Measurements from ENCODE around the gene MS4A10.

The MS4A10 gene

DNA sequence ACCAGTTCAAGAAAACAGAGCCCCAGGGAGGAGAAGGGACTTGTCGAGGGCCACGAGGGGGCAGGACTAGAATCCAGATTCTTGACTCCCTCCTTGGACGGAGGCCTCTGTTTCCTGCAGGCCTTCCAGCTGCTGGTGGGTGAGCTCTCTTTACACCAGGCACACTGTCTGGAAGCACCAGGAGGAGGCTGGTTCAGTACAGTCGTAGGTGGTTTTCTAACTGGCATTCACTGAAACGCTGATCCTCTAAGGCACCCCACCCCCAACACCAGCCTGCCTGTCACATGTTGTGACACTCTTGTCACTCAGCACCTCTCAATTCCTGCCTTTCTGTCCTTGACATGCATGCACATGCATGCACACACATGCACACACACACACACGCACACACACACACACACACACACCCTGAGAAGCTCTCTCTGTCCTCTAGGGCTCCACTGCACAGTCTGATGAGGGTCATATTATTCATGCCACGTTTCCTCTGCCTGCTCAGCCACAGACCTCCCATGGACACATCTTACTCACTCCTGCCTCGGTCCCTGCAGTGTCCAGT, 751 bp downstream of the MS4A10 start:
- Histone ChIP-seq H3K4me3 (no peak overlapping the region), H3K9me3 (ENCODE audit: low read depth, low read length) (no peaks in the 10 kb centered on the region), H3K36me3 (ENCODE audit: insufficient read depth, low read length) (no peaks in the 10 kb centered on the region), H3K9ac (ENCODE audit: insufficient read length) (no peak overlapping the region), H3K27ac (no peak overlapping the region)
- DNase-seq (ENCODE audit: low read depth, low spot score): no peak
- TF ChIP-seq EZH2 (IDR thresholded peaks at IDR 0.05): no peak
- TF ChIP-seq FOXP2 (optimal IDR thresholded peaks at IDR 0.05; ENCODE audit: control extremely low read depth, extremely low read length, insufficient read depth): no peak
- TF ChIP-seq POLR2AphosphoS5 (IDR thresholded peaks at IDR 0.05; ENCODE audit: borderline replicate concordance, low read depth, low read length): no peak

DNA sequence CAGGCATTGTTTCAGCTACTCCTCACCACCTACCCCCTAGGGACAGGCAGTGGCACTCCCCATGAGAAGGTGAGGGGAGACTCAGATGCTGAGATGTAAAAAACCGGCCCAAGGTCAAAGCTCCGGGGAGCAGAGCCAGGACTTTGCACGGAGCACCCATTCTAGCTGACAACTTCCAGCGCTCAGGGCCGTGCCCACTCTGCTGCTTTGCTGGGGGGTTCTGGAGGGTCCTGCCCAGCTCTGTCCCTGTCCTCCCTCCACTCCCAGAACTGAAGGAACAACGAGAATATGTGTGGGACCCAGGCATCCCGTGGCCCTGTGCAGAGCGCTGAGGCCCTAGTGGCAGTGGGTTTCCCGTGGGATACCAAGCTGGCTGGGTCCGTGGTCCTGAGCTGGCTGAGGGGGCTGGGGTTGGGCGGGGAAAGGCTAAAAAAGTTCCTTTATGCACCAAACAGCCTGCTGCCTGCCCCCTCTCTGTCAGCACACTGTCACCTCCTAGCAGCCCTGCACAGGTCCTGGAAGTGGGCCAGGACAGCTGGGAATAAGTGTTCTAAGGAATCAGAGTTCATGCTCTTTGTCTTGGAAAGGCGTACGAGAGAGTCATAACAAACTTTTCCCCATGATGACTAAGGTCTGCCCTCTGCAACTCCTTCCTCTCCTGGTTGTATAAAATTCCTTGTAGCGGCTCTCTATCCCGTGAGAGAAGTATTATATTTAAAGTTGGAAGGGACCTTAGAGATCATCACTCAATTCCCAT, 1.9 kb downstream of the MS4A10 start:
- DNase-seq (ENCODE audit: low read depth, low spot score): no peak
- TF ChIP-seq EZH2 (IDR thresholded peaks at IDR 0.05) (no peak), FOXP2 (optimal IDR thresholded peaks at IDR 0.05; ENCODE audit: control extremely low read depth, extremely low read length, insufficient read depth) (no peak), POLR2AphosphoS5 (IDR thresholded peaks at IDR 0.05; ENCODE audit: borderline replicate concordance, low read depth, low read length) (no peak)
- Histone ChIP-seq H3K4me3 (no peak overlapping the region), H3K27ac (no peak overlapping the region), H3K9me3 (ENCODE audit: low read depth, low read length) (no peaks in the 10 kb centered on the region), H3K9ac (ENCODE audit: insufficient read length) (no peak overlapping the region), H3K36me3 (ENCODE audit: insufficient read depth, low read length) (no peaks in the 10 kb centered on the region)

DNA sequence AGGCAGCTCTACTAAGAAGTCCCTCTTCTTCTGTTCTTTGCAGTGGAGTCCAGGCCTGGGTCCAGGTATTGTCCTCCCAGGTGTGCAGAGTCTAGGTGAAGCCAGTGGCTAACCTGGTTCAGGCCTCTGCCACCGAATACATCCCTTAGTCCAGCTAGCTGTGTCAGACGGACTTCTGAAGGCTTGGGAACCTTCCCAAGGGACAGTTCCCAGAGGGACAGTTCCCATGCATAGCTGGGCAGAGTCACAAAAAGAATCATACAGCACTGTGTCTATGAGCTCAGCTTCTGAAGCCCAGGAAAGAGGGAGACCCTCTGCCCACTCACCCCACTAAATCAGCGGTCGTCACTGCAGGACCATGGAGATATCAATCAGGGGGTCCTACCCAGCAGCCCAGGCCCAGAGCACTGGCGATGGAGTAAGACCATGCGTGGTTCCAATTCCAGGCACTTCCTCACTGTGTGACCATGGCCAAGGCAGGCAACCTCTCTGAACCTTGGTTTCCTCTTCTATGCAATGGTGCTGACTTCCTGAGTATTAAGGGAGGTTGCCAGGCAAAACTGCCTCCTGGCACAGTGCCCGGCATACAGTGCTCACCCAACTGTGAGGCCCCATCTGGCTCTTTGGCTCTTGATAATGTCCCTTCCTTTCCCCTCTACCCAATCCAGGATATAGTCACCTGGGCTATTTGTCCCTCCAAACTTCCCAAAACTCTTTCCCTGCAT, 3.4 kb downstream of the MS4A10 start:
- Histone ChIP-seq H3K9me3 (ENCODE audit: low read depth, low read length) (no peaks in the 10 kb centered on the region), H3K27ac (no peak overlapping the region), H3K36me3 (ENCODE audit: insufficient read depth, low read length) (no peaks in the 10 kb centered on the region), H3K4me3 (no peak overlapping the region), H3K9ac (ENCODE audit: insufficient read length) (no peak overlapping the region)
- no peak for TF ChIP-seq EZH2 (IDR thresholded peaks at IDR 0.05)
- TF ChIP-seq FOXP2 (optimal IDR thresholded peaks at IDR 0.05; ENCODE audit: control extremely low read depth, extremely low read length, insufficient read depth): no peak
- TF ChIP-seq POLR2AphosphoS5 (IDR thresholded peaks at IDR 0.05; ENCODE audit: borderline replicate concordance, low read depth, low read length): no peak
- no peak for DNase-seq (ENCODE audit: low read depth, low spot score)

DNA sequence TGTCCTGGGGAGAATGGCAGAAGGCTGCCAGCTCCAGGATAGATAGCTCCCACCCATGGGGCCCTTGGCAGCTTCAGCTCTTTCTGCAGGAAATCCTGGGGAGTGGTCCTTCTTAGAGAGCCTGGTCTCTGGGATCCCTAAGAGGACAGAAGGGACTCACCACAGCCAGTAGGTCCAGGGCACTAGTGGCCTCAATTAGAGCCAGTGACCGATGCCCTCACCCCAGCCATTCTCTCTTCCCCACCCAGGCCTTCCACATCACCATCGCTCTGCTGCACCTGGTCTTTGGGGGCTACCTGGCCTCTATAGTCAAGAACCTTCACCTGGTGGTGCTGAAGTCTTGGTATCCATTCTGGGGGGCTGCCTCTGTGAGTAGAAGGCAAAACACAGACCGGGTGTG, 5.6 kb downstream of the MS4A10 start:
- DNase-seq (ENCODE audit: low read depth, low spot score): no peak
- H3K27ac ChIP-seq: no peak overlapping the region
- H3K36me3 ChIP-seq (ENCODE audit: insufficient read depth, low read length): no peaks in the 10 kb centered on the region
- TF ChIP-seq POLR2AphosphoS5 (IDR thresholded peaks at IDR 0.05; ENCODE audit: borderline replicate concordance, low read depth, low read length) (no peak), FOXP2 (optimal IDR thresholded peaks at IDR 0.05; ENCODE audit: control extremely low read depth, extremely low read length, insufficient read depth) (no peak), EZH2 (IDR thresholded peaks at IDR 0.05) (no peak)
- H3K9ac ChIP-seq (ENCODE audit: insufficient read length): no peak overlapping the region
- H3K9me3 ChIP-seq (ENCODE audit: low read depth, low read length): no peaks in the 10 kb centered on the region
- H3K4me3 ChIP-seq: no peak overlapping the region

DNA sequence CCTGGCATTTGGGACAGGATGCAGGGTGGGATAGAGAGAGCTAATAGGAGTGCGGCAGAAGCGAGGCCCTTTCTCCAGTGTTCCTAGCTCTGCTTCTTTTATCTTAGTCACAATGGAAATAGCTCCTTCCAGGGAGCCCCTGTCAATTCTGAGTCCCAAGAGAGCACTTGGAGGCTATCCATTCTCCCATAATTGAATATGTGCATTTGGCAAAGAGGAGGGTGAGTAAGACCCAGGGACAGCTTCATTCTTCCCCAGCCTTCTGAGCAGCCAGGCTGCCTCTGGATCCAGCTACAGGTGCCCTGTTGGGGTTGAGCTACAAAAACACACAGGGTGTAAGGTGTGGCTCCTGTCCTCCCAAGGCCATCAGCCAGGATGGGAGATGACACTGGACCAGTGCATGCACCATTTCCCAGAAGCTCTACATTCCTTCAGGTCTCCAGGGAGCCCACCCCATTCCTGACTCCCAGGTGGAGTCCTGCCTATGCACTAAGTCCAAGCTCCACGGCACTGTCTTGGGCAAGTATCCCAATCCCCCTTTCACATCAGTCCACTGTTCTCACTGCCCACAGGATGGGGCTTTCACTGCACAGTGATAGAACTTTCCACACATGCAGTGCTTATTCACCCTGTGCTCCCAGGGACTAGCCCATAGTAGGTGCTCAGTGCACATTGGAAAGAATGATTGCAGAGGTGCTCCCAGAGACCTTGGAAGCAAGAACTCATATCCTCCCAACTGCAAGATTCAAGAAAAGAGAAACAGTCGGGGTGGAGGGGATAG, 6.2 kb downstream of the MS4A10 start:
- Histone ChIP-seq H3K9me3 (ENCODE audit: low read depth, low read length) (no peaks in the 10 kb centered on the region), H3K36me3 (ENCODE audit: insufficient read depth, low read length) (no peaks in the 10 kb centered on the region), H3K4me3 (no peak overlapping the region), H3K27ac (no peak overlapping the region), H3K9ac (ENCODE audit: insufficient read length) (no peak overlapping the region)
- no peak for DNase-seq (ENCODE audit: low read depth, low spot score)
- TF ChIP-seq FOXP2 (optimal IDR thresholded peaks at IDR 0.05; ENCODE audit: control extremely low read depth, extremely low read length, insufficient read depth) (no peak), EZH2 (IDR thresholded peaks at IDR 0.05) (no peak), POLR2AphosphoS5 (IDR thresholded peaks at IDR 0.05; ENCODE audit: borderline replicate concordance, low read depth, low read length) (no peak)

DNA sequence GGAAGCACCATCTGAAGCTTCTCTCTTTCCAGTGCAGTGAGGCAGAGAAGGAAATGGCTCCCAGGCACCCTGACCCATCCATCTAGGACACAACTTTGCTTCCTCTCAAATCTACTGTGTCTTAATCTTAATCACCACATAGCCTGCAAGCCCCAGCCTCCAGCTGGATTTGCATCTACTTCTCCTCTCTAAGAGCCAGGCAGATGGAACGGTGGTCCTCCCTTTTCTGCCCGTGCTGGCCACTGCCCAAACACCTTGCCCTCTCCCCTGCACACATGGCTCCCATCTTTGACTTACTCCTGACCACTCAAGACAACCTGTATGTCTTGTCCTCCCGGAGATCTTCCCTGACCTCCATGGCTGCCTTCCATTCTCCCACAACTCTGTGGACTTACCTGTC, 7.4 kb downstream of the MS4A10 start:
- H3K9me3 ChIP-seq (ENCODE audit: low read depth, low read length): no peaks in the 10 kb centered on the region
- H3K4me3 ChIP-seq: no peak overlapping the region
- no peaks in the 10 kb centered on the region for H3K36me3 ChIP-seq (ENCODE audit: insufficient read depth, low read length)
- TF ChIP-seq EZH2 (IDR thresholded peaks at IDR 0.05) (no peak), FOXP2 (optimal IDR thresholded peaks at IDR 0.05; ENCODE audit: control extremely low read depth, extremely low read length, insufficient read depth) (no peak), POLR2AphosphoS5 (IDR thresholded peaks at IDR 0.05; ENCODE audit: borderline replicate concordance, low read depth, low read length) (no peak)
- no peak for DNase-seq (ENCODE audit: low read depth, low spot score)
- H3K27ac ChIP-seq: no peak overlapping the region
- H3K9ac ChIP-seq (ENCODE audit: insufficient read length): no peak overlapping the region

DNA sequence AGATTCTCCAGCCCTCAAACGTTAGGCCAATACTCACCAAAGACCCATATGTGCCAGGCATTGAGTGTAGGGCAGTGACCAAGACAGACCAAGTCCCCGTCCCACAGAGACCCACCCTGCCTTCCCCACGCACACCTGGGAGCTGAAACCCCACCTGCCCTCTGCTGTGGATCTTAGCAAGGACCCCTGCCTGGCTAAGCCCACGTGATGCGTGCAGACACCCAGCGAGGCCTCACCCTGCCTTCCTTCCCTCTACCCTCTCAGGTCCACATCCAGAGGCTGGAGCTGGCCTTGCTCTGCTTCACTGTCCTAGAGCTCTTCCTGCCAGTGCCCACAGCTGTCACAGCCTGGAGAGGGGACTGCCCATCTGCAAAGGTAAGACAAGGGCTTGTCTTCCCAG, 10.2 kb downstream of the MS4A10 start:
- Histone ChIP-seq H3K36me3 (ENCODE audit: insufficient read depth, low read length) (no peaks in the 10 kb centered on the region), H3K4me3 (no peak overlapping the region), H3K27ac (no peak overlapping the region), H3K9me3 (ENCODE audit: low read depth, low read length) (no peaks in the 10 kb centered on the region), H3K9ac (ENCODE audit: insufficient read length) (no peak overlapping the region)
- DNase-seq (ENCODE audit: low read depth, low spot score): no peak
- TF ChIP-seq FOXP2 (optimal IDR thresholded peaks at IDR 0.05; ENCODE audit: control extremely low read depth, extremely low read length, insufficient read depth) (no peak), POLR2AphosphoS5 (IDR thresholded peaks at IDR 0.05; ENCODE audit: borderline replicate concordance, low read depth, low read length) (no peak)
